A673 (cell line): ENCODE measurements around the gene MAMSTR. TPM values are rescaled to one million over a fixed set of nuclear protein-coding genes. Genes with fewer than 3 reads are reported as not detected.
"Not testable (repeated sequence)": the region's sequence is repeated elsewhere in the genome, so short reads cannot be mapped to it uniquely, and the experiment has no call there.

Experiments
- BruUV-seq: library from RNA; stranded (reverse); fragments of 400-500 nt; replicated peaks from 2 replicates; lab custom pipeline; 2021; lab: Mats Ljungman, UMichigan
- CTCF ChIA-PET: fragments of 300-600 bp; sonication (Branson Sonifier 250); formaldehyde crosslinking; loops from one replicate; lab custom pipeline; 2022; ENCODE audit warnings: antibody characterized with exemption; lab: Charles Lee
- POLR2A ChIA-PET: fragments of 300-600 bp; sonication (Branson Sonifier 250); formaldehyde crosslinking; loops from one replicate; lab custom pipeline; 2022; ENCODE audit warnings: antibody characterized with exemption; ENCODE audit not compliant: low non-redundant PET; lab: Charles Lee
- DNase-seq: peaks from one replicate; pipeline ENCODE4 v3.0.0-alpha.2; 2015; ENCODE audit warnings: low spot score
- H3K27ac ChIP-seq: fragments of 200-600 bp; sonication (generic); 2 replicates; pipeline ENCODE4 v1.5.1; 2016; ENCODE audit warnings: mixed run types, low read depth, mild to moderate bottlenecking, mixed read lengths, antibody characterized with exemption, low read length; ENCODE audit not compliant: poor library complexity, severe bottlenecking
- H3K27me3 ChIP-seq: fragments of 200-600 bp; sonication (generic); replicated peaks from 2 replicates; pipeline ENCODE4 v1.6.1; 2017; ENCODE audit warnings: mixed run types, low read depth, mild to moderate bottlenecking, mixed read lengths, antibody characterized with exemption, low read length; ENCODE audit not compliant: insufficient read depth, poor library complexity
- H3K36me3 ChIP-seq: fragments of 200-600 bp; sonication (generic); 2 replicates; pipeline ENCODE4 v1.6.1; 2016; ENCODE audit warnings: mixed run types, mild to moderate bottlenecking, mixed read lengths, antibody characterized with exemption, low read length; ENCODE audit not compliant: insufficient read depth, poor library complexity, severe bottlenecking
- H3K4me1 ChIP-seq: fragments of 200-600 bp; sonication (generic); 2 replicates; pipeline ENCODE4 v1.6.1; 2017; ENCODE audit warnings: mixed run types, mild to moderate bottlenecking, mixed read lengths, antibody characterized with exemption, low read length; ENCODE audit not compliant: insufficient read depth, poor library complexity, severe bottlenecking
- H3K4me3 ChIP-seq: fragments of 200-600 bp; sonication (generic); 2 replicates; pipeline ENCODE4 v1.5.1; 2016; ENCODE audit warnings: low read depth, mixed run types, mild to moderate bottlenecking, mixed read lengths, low read length; ENCODE audit not compliant: poor library complexity, severe bottlenecking
- H3K9me3 ChIP-seq: fragments of 200-600 bp; sonication (generic); 2 replicates; pipeline ENCODE4 v1.6.1; 2016; ENCODE audit warnings: mixed run types, low read depth, mild to moderate bottlenecking, mixed read lengths, antibody characterized with exemption, low read length; ENCODE audit not compliant: poor library complexity, severe bottlenecking
- CTCF ChIP-seq: fragments of 300-800, 200-600 bp; sonication (generic); conservative IDR thresholded peaks from 2 replicates; pipeline ENCODE4 v1.5.1; 2017; ENCODE audit warnings: low read depth, mild to moderate bottlenecking, antibody characterized with exemption, low read length, moderate library complexity, mixed read lengths
- EZH2 ChIP-seq: fragments of 200-600 bp; sonication (generic); IDR thresholded peaks from 2 replicates; pipeline ENCODE4 v1.6.1; 2017; ENCODE audit warnings: borderline replicate concordance, low read depth, mild to moderate bottlenecking, mixed read lengths, antibody characterized with exemption, low read length; ENCODE audit not compliant: poor library complexity, severe bottlenecking
- intact Hi-C: fragments of 100-400 bp; cut with micrococcal nuclease; formaldehyde crosslinking; loops from one replicate; pipeline ENCODE4 v1.10.0; 2022; ENCODE audit not compliant: unreplicated experiment
- total RNA-seq: library from RNA; stranded (reverse); gene quantifications from 2 replicates; pipeline ENCODE4 v1.2.3, GENCODE V29; 2021

Gene MAMSTR
- total RNA-seq, 1 experiment from 2014 or later = 4.7 TPM

DNA sequence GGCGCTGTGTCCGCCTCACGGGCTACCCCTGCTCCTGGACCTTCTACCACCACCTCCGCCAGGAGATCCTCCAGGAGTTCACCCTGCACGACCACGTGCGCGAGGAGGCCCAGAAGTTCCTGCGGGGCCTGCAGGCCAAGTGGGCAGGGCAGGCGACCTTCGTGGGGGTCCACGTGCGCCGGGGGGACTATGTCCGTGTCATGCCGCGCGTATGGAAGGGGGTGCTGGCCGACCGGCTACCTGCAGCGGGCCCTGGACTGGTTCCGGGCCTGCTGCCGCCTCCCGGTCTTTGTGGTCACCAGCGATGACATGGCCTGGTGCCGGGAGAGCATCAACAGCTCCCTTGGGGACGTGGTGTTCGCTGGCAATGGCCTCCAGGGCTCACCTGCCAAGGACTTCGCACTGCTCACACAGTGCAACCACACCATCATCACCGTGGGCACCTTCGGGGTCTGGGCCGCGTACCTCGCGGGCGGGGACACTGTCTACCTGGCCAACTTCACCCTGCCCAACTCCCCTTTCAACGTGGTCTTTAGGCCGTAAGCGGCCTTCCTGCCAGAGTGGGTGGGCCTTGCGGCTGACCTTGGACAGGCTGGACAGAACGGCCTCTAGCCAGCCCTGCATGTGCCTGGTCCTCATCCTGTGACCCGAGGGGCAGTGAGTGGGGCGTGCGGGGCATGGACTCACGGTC, 38.9 kb downstream of the MAMSTR start:
- peaks cover 3% of the 10 kb centered on the region for H3K4me1 ChIP-seq
- POLR2A ChIA-PET = no interaction called here
- H3K9me3 ChIP-seq = no peaks in the 10 kb centered on the region
- no peaks in the 10 kb centered on the region for H3K27me3 ChIP-seq
- no peak overlapping the region for H3K4me3 ChIP-seq
- DNase-seq = no peak
- TF ChIP-seq CTCF (no peak), EZH2 (no peak)
- CTCF ChIA-PET = no interaction called here
- H3K36me3 ChIP-seq = no peaks in the 10 kb centered on the region
- intact Hi-C loops = no loop called here
- BruUV-seq = no TSS peak
- H3K27ac ChIP-seq = no peak overlapping the region

- H3K4me3 ChIP-seq, BruUV-seq, H3K36me3 ChIP-seq, H3K9me3 ChIP-seq, POLR2A ChIA-PET, CTCF ChIA-PET, DNase-seq, H3K27me3 ChIP-seq, H3K27ac ChIP-seq, H3K4me1 ChIP-seq, intact Hi-C loops: not testable (repeated sequence)
Measured at GRCh38 chr19:48680006-48680405, 39.5 kb downstream of the MAMSTR start.

GRCh38 chr19:48678201-48678600, 41.3 kb downstream of the MAMSTR start:
- Histone ChIP-seq H3K4me3 (no peak overlapping the region), H3K9me3 (no peaks in the 10 kb centered on the region), H3K36me3 (no peaks in the 10 kb centered on the region), H3K27me3 (no peaks in the 10 kb centered on the region), H3K27ac (no peak overlapping the region), H3K4me1 (peaks cover 4% of the 10 kb centered on the region)
- DNase-seq = no peak
- BruUV-seq = no TSS peak
- POLR2A ChIA-PET = no interaction called here
- TF ChIP-seq EZH2 (no peak), CTCF (no peak)
- CTCF ChIA-PET = no interaction called here
- intact Hi-C loops = no loop called here

- intact Hi-C loops = no loop called here
- ChIA-PET POLR2A (no interaction called here), CTCF (no interaction called here)
- no TSS peak for BruUV-seq
- Histone ChIP-seq H3K4me3 (no peak overlapping the region), H3K36me3 (no peaks in the 10 kb centered on the region), H3K27ac (no peak overlapping the region), H3K4me1 (peaks cover 4% of the 10 kb centered on the region), H3K27me3 (no peaks in the 10 kb centered on the region), H3K9me3 (no peaks in the 10 kb centered on the region)
- no peak for TF ChIP-seq CTCF
- TF ChIP-seq EZH2 = no peak
- no peak for DNase-seq
Measured at GRCh38 chr19:48676887-48677286, 42.6 kb downstream of the MAMSTR start.
